Gastrocnemius medialis (tissue), 4 donors: ENCODE data around the gene AP4M1. TPM values are rescaled to one million over a fixed set of nuclear protein-coding genes. Genes with fewer than 3 reads are reported as not detected.
A peak's percentile ranks its signal among the peaks of the same experiment; 100 is the strongest.

ENCODE experiments used
- ATAC-seq, 2 donors: fragments of 150-250 bp; one replicate each; pipeline ENCODE4 v1.9.1; 2016
- DNase-seq, 2 donors: peaks; one replicate each; pipeline ENCODE4 v3.0.0-alpha.2; 2019
- H3K27ac ChIP-seq, 4 donors: fragments of 200-600 bp; sonication (generic); 1 replicate in 1 of 4; 2 replicates in 3 of 4; pipeline ENCODE4 v1.5.1; 2016 to 2018; ENCODE audit warnings: mild to moderate bottlenecking in 2 of 4, moderate library complexity in 1 of 4
- H3K27me3 ChIP-seq, 3 donors: fragments of 200-600 bp; sonication (generic) in 2 of 3; 1 replicate in 1 of 3; 2 replicates in 2 of 3; pipeline versions ENCODE4 v1.5.1 to v1.6.0; 2016 to 2019; ENCODE audit warnings: mild to moderate bottlenecking in 1 of 3, moderate library complexity in 1 of 3
- H3K36me3 ChIP-seq, 2 donors: fragments of 200-600 bp; sonication (generic) in 1 of 2; one replicate each; pipeline ENCODE4 v1.5.1; 2017 to 2018
- H3K4me1 ChIP-seq, 2 donors: fragments of 200-600 bp; sonication (generic) in 1 of 2; one replicate each; pipeline ENCODE4 v1.5.1; 2016 to 2017; ENCODE audit warnings: mild to moderate bottlenecking in 2 of 2
- H3K4me3 ChIP-seq, 4 donors: fragments of 200-600 bp; sonication (generic) in 3 of 4; 1 replicate in 1 of 4; 2 replicates in 3 of 4; pipeline ENCODE4 v1.5.1; 2016 to 2019; ENCODE audit warnings: mild to moderate bottlenecking in 2 of 4
- H3K9me3 ChIP-seq, 3 donors: fragments of 200-600 bp; sonication (generic) in 2 of 3; 1 replicate in 1 of 3; 2 replicates in 2 of 3; pipeline ENCODE4 v1.5.1; 2016 to 2019
- POLR2A ChIP-seq, 2 donors: fragments of 450-650 bp; IDR thresholded peaks; one replicate each; pipeline ENCODE4 v1.6.1; 2017; ENCODE audit warnings: antibody characterized with exemption in 2 of 2, mild to moderate bottlenecking in 2 of 2, moderate library complexity in 2 of 2
- in situ Hi-C, 4 donors: fragments of 200-750 bp; cut with MboI; loops; one replicate each; pipeline versions ENCODE4 v1.15.0 to v1.8.0; 2017; ENCODE audit warnings: low sequenced_read_pairs in 4 of 4
- intact Hi-C: fragments of 100-400 bp; cut with DNase I; formaldehyde crosslinking; loops from one replicate; pipeline ENCODE4 v1.15.1; 2023; ENCODE audit warnings: low total_unique reads
- total RNA-seq, 4 donors: library from RNA; depleted of rRNA; stranded (reverse); fragments of >200 nt; gene quantifications; one replicate each; pipeline versions ENCODE4 v1.1.0 to v1.2.3, GENCODE V29; 2016
- TF ChIP-seq, protein P1 (sequence below), 5 experiments: fragments of 450-650 bp in 3 of 5; fragments of 200-600 bp in 2 of 5; sonication (generic) in 2 of 5; IDR thresholded peaks in 4 of 5; conservative IDR thresholded peaks in 1 of 5; 1 replicate in 4 of 5; 2 replicates in 1 of 5; pipeline ENCODE4 v1.5.1; 2016 to 2019; ENCODE audit warnings: antibody characterized with exemption in 5 of 5, mild to moderate bottlenecking in 3 of 5, moderate library complexity in 3 of 5

The AP4M1 gene
- total RNA-seq, 4 donors from 2014 or later, result 7.2 to 13.8 (median 10.8) TPM

DNA sequence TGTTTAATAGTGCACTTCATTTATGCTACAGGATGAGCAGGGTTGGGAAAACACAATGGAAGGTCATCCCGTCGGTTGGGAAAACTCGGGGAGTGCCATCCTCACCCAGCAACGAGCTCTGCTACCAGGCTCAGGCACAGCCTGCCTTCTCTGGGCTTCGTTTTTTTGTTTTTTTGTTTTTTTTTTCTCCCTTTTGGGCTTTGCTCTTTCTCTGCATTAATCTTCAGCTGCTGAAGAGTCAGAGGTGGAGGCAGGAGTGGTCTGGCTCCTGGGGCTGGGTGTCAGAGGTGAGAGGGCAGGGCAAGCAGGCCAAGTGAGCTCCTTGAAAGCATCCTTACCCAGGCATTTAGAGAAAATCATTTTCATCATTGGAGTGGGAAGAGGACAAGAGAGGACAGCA is 31.5 kb upstream of the AP4M1 start:
- H3K27me3 ChIP-seq, result no peaks in the 10 kb centered on the region
- H3K4me3 ChIP-seq, result no peak overlapping the region
- peaks cover 7 to 31% (median 14%) of the 10 kb centered on the region in 3 donors for H3K9me3 ChIP-seq
- H3K36me3 ChIP-seq, result peaks cover 19 to 73% of the 10 kb centered on the region in 2 donors
- DNase-seq, result no peak
- TF ChIP-seq, protein P1, sequence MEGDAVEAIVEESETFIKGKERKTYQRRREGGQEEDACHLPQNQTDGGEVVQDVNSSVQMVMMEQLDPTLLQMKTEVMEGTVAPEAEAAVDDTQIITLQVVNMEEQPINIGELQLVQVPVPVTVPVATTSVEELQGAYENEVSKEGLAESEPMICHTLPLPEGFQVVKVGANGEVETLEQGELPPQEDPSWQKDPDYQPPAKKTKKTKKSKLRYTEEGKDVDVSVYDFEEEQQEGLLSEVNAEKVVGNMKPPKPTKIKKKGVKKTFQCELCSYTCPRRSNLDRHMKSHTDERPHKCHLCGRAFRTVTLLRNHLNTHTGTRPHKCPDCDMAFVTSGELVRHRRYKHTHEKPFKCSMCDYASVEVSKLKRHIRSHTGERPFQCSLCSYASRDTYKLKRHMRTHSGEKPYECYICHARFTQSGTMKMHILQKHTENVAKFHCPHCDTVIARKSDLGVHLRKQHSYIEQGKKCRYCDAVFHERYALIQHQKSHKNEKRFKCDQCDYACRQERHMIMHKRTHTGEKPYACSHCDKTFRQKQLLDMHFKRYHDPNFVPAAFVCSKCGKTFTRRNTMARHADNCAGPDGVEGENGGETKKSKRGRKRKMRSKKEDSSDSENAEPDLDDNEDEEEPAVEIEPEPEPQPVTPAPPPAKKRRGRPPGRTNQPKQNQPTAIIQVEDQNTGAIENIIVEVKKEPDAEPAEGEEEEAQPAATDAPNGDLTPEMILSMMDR (IDR thresholded peaks at IDR 0.05 in 4 of 5, conservative IDR thresholded peaks at IDR 0.05 in 1 of 5), result no peak
- TF ChIP-seq POLR2A (IDR thresholded peaks at IDR 0.05), result no peak
- no peak overlapping the region for H3K27ac ChIP-seq
- ATAC-seq, result no peak
- intact Hi-C loops (no loop called here), in situ Hi-C loops (no loop called here)
- H3K4me1 ChIP-seq, result peaks cover 0 to 4% of the 10 kb centered on the region in 2 donors

DNA sequence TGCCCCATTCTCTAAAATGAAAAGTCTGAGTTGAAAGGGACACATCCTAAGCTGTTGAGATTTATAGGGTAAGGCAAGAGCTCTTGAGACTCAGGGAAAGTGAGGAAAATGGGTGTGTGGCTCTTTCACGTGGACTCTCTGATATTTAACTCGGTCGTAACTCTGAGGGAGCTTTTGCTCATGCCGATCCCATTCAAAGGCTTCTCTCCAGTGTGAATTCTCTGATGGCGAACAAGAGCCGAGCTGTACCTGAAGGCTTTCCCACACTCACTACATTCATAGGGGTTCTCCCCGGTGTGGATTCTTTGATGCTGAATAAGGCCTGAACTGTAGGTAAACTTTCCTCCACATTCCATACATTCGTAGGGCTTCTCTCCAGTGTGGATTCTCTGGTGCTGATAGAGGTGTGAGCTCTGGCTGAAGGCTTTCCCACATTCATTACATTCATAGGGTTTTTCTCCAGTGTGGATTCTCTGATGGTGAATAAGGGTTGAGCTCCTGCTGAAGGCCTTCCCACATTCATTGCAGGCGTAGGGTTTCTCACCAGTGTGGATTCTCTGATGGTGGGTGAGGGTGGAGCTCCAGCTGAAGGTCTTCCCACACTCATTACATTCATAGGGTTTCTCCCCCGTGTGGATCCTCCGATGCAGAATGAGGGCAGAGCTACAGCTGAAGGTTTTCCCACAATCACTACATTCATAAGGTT is 30.3 kb upstream of the AP4M1 start:
- intact Hi-C loops, result no loop called here
- H3K4me3 ChIP-seq, result peak overlapping the region in 1 of 4 donors; percentile 37
- in situ Hi-C loops, result no loop called here
- H3K4me1 ChIP-seq, result no peaks in the 10 kb centered on the region
- H3K36me3 ChIP-seq, result peaks cover 20 to 81% of the 10 kb centered on the region in 2 donors
- TF ChIP-seq, protein P1 (IDR thresholded peaks at IDR 0.05 in 4 of 5, conservative IDR thresholded peaks at IDR 0.05 in 1 of 5), result no peak
- TF ChIP-seq POLR2A (IDR thresholded peaks at IDR 0.05), result no peak
- no peak for ATAC-seq
- DNase-seq, result no peak
- H3K27me3 ChIP-seq, result no peaks in the 10 kb centered on the region
- H3K9me3 ChIP-seq, result peaks cover 7 to 31% (median 14%) of the 10 kb centered on the region in 3 donors
- H3K27ac ChIP-seq, result no peak overlapping the region

DNA sequence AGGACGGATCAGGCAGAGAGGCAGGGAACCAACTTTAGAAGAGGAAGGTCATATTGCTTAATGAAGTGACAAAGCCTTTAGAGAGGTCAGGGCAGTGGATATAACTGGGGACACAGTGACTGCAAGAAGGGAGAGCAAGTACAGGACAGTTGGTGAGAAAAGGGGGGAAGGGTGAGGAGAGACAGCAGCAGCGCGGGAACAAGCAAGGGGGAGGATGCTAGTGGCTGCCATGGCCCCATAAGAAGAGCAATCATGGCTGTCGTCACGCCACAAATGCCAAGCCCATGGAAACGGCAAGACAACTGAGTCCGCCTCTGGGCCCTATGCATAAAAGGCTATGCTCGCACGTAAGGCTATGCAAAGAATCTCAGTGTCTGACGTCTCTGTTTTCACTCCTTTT is 29.0 kb upstream of the AP4M1 start:
- Histone ChIP-seq H3K4me1 (no peaks in the 10 kb centered on the region), H3K27ac (no peak overlapping the region), H3K9me3 (peaks cover 7 to 31% (median 14%) of the 10 kb centered on the region in 3 donors), H3K36me3 (peaks cover 20 to 94% of the 10 kb centered on the region in 2 donors), H3K27me3 (no peaks in the 10 kb centered on the region), H3K4me3 (no peak overlapping the region)
- no peak for ATAC-seq
- no peak for DNase-seq
- in situ Hi-C loops (no loop called here), intact Hi-C loops (no loop called here)
- TF ChIP-seq, protein P1 (IDR thresholded peaks at IDR 0.05 in 4 of 5, conservative IDR thresholded peaks at IDR 0.05 in 1 of 5), result no peak
- no peak for TF ChIP-seq POLR2A (IDR thresholded peaks at IDR 0.05)

DNA sequence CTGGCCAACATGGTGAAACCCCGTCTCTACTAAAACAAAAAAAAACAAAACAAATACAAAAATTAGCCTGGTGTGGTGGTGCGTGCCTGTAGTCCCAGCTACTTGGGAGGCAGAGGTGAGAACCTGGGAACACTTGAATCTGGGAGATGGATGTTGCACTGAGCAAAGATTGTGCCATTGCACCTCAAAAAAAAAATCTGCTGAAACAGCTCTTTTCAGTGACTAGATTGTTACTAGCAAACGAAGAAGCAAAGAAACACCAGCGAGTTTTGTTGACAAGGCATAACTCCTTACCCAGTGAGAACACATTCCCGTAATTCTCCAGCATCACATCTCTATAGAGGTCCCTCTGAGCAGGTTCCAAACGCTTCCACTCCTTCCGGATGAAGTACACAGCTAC is 26.6 kb upstream of the AP4M1 start:
- intact Hi-C loops (no loop called here), in situ Hi-C loops (no loop called here)
- Histone ChIP-seq H3K4me1 (peaks cover 8 to 11% of the 10 kb centered on the region in 2 donors), H3K27ac (no peak overlapping the region), H3K4me3 (no peak overlapping the region), H3K36me3 (peaks cover 20 to 78% of the 10 kb centered on the region in 2 donors), H3K27me3 (no peaks in the 10 kb centered on the region), H3K9me3 (peaks cover 7 to 30% (median 14%) of the 10 kb centered on the region in 3 donors)
- DNase-seq, result no peak
- no peak for ATAC-seq
- TF ChIP-seq POLR2A (IDR thresholded peaks at IDR 0.05), result no peak
- TF ChIP-seq, protein P1 (IDR thresholded peaks at IDR 0.05 in 4 of 5, conservative IDR thresholded peaks at IDR 0.05 in 1 of 5), result no peak
